Loucy (cell line): Measurements from ENCODE around the gene SLC5A6.

Experiments
- H2AFZ ChIP-seq: fragments of 200-600 bp; sonication (generic); 2 replicates; pipeline ENCODE4 v1.6.0; 2016; ENCODE audit warnings: antibody characterized with exemption, mild to moderate bottlenecking, low read length, moderate library complexity
- H3F3A ChIP-seq: fragments of 200-600 bp; 2 replicates; pipeline ENCODE4 v1.6.0; 2016; ENCODE audit warnings: antibody characterized with exemption, low read depth, mild to moderate bottlenecking
- H3K27me3 ChIP-seq: fragments of 200-600 bp; sonication (generic); 2 replicates; pipeline ENCODE4 v1.6.1; 2014; ENCODE audit warnings: low read length, mild to moderate bottlenecking; ENCODE audit not compliant: insufficient read depth, poor library complexity, severe bottlenecking
- H3K36me3 ChIP-seq: fragments of 200-600 bp; sonication (generic); 2 replicates; pipeline ENCODE4 v1.6.1; 2016; ENCODE audit warnings: low read length; ENCODE audit not compliant: insufficient read depth
- H3K4me1 ChIP-seq: fragments of 200-600 bp; sonication (generic); 2 replicates; pipeline ENCODE4 v1.5.1; 2014; ENCODE audit warnings: low read length, mild to moderate bottlenecking; ENCODE audit not compliant: insufficient read depth, poor library complexity, severe bottlenecking
- H3K4me2 ChIP-seq: fragments of 200-600 bp; sonication (generic); 2 replicates; pipeline ENCODE4 v1.6.0; 2014; ENCODE audit warnings: antibody characterized with exemption, low read length, low read depth, mild to moderate bottlenecking; ENCODE audit not compliant: poor library complexity, severe bottlenecking
- H3K4me3 ChIP-seq: fragments of 200-600 bp; sonication (generic); 2 replicates; pipeline ENCODE4 v1.5.1; 2014; ENCODE audit warnings: low read length, mild to moderate bottlenecking, mixed read lengths; ENCODE audit not compliant: poor library complexity, severe bottlenecking
- H3K79me2 ChIP-seq: fragments of 200-600 bp; sonication (generic); 2 replicates; pipeline ENCODE4 v1.6.1; 2014; ENCODE audit warnings: low read length; ENCODE audit not compliant: insufficient read depth
- H3K9ac ChIP-seq: fragments of 200-600 bp; sonication (generic); 2 replicates; pipeline ENCODE4 v1.6.0; 2014; ENCODE audit warnings: mild to moderate bottlenecking, low read depth, low read length, moderate library complexity; ENCODE audit not compliant: poor library complexity, severe bottlenecking
- H3K9me2 ChIP-seq: fragments of 200-600 bp; sonication (generic); replicated peaks from 2 replicates; pipeline ENCODE4 v1.6.1; 2016; ENCODE audit warnings: low read depth, low read length, mixed read lengths
- H3K9me3 ChIP-seq: fragments of 200-600 bp; sonication (generic); 2 replicates; pipeline ENCODE4 v1.6.1; 2014; ENCODE audit warnings: mild to moderate bottlenecking, antibody characterized with exemption, low read length, low read depth; ENCODE audit not compliant: insufficient read depth
- H4K20me1 ChIP-seq: fragments of 200-600 bp; sonication (generic); 2 replicates; pipeline ENCODE4 v1.6.0; 2014; ENCODE audit warnings: antibody characterized with exemption, low read length, mild to moderate bottlenecking; ENCODE audit not compliant: insufficient read depth, poor library complexity, severe bottlenecking
- CTCF ChIP-seq: fragments of 200-600 bp; sonication (generic); conservative IDR thresholded peaks from 2 replicates; pipeline ENCODE4 v1.5.1; 2014; ENCODE audit warnings: mild to moderate bottlenecking, antibody characterized with exemption, low read length
- EZH2phosphoT487 ChIP-seq: fragments of 200-600 bp; IDR thresholded peaks from 2 replicates; pipeline ENCODE4 v1.6.1; 2018; ENCODE audit warnings: antibody characterized with exemption, mild to moderate bottlenecking, moderate library complexity, borderline replicate concordance

The SLC5A6 gene

GRCh38 chr2:27237341-27237945 lies 25.4 kb upstream of the SLC5A6 start:
- H3K9me3 ChIP-seq = no peaks in the 10 kb centered on the region
- H3K4me2 ChIP-seq = no peak overlapping the region
- no peak for TF ChIP-seq EZH2phosphoT487
- TF ChIP-seq CTCF = no peak
- H3K4me3 ChIP-seq = no peak overlapping the region
- H3K9me2 ChIP-seq = no peaks in the 10 kb centered on the region
- H2AFZ ChIP-seq = no peak overlapping the region
- no peaks in the 10 kb centered on the region for H4K20me1 ChIP-seq
- H3K27me3 ChIP-seq = no peaks in the 10 kb centered on the region
- no peaks in the 10 kb centered on the region for H3F3A ChIP-seq
- peaks cover 6% of the 10 kb centered on the region for H3K4me1 ChIP-seq
- no peaks in the 10 kb centered on the region for H3K79me2 ChIP-seq
- H3K9ac ChIP-seq = no peak overlapping the region
- peaks cover 99% of the 10 kb centered on the region; the same call in 1 of the 2 replicates for H3K36me3 ChIP-seq

- Histone ChIP-seq H3K9me2 (no peaks in the 10 kb centered on the region), H3K4me2 (no peak overlapping the region), H3K4me3 (no peak overlapping the region), H2AFZ (no peak overlapping the region), H3K4me1 (no peaks in the 10 kb centered on the region), H4K20me1 (no peaks in the 10 kb centered on the region), H3K36me3 (peaks cover 99% of the 10 kb centered on the region; the same call in 1 of the 2 replicates), H3K9me3 (no peaks in the 10 kb centered on the region), H3K79me2 (no peaks in the 10 kb centered on the region), H3K27me3 (no peaks in the 10 kb centered on the region), H3F3A (no peaks in the 10 kb centered on the region), H3K9ac (no peak overlapping the region)
- TF ChIP-seq EZH2phosphoT487 (no peak), CTCF (no peak)
Observed at GRCh38 chr2:27236626-27237025, 24.6 kb upstream of the SLC5A6 start.

- Histone ChIP-seq H4K20me1 (no peaks in the 10 kb centered on the region), H3K27me3 (no peaks in the 10 kb centered on the region), H3K4me3 (no peak overlapping the region), H3K79me2 (no peaks in the 10 kb centered on the region), H3K9me2 (no peaks in the 10 kb centered on the region), H3K4me2 (no peak overlapping the region), H3K36me3 (peaks cover 99% of the 10 kb centered on the region; the same call in 1 of the 2 replicates), H3K4me1 (no peaks in the 10 kb centered on the region), H2AFZ (no peak overlapping the region), H3K9ac (no peak overlapping the region), H3F3A (no peaks in the 10 kb centered on the region), H3K9me3 (no peaks in the 10 kb centered on the region)
- TF ChIP-seq CTCF (no peak), EZH2phosphoT487 (no peak)
Observed at GRCh38 chr2:27236136-27236535, 24.1 kb upstream of the SLC5A6 start.
